ENCODE measurements around the gene LRRC40.
"Not testable (repeated sequence)": the region's sequence is repeated elsewhere in the genome, so short reads cannot be mapped to it uniquely, and the experiment has no call there.

LRRC40 gene

DNA sequence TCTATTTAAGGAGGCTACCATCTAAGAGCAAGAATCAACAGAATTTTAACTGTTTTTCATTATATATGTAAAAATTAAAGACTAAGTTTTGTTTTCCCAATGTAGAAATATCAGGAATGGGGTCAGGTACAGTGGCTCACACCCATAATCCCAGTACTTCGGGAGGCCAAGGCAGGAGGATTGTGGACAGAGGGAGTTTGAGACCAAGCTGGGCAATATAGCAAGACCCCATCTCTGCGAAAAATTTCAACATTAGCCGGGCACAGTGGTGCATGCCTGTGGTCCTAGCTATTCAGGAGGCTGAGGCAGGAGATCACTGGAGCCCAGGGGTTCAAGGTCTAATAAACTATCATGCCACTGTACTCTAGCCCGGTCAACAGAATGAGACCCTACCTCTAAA is 5.3 kb downstream of the LRRC40 start:
- DNase-seq, result no peak

- DNase-seq, result no peak
Measured at GRCh38 chr1:70196333-70196732, 9.0 kb downstream of the LRRC40 start.

DNA sequence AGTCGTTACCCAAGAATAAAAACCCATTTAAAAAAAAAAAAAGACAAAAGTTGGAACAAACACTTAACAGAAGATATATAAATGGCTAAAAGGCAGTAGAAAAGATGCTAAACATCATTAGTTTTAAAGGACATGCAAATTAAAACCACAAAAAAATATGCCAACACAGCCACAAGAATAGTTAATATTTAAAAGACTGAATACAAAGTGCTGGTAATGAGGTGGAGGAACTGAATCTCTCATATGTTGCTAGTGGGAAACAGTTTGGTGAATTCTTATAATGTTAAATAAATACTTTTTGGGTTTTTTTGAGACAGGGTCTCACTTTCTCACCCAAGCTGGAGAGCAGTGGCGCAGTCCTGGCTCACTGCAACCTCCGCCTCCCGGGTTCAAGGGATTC is 10.0 kb downstream of the LRRC40 start:
- no peak for DNase-seq

- no peak for DNase-seq
Measured at GRCh38 chr1:70194601-70195000, 10.8 kb downstream of the LRRC40 start.

DNA sequence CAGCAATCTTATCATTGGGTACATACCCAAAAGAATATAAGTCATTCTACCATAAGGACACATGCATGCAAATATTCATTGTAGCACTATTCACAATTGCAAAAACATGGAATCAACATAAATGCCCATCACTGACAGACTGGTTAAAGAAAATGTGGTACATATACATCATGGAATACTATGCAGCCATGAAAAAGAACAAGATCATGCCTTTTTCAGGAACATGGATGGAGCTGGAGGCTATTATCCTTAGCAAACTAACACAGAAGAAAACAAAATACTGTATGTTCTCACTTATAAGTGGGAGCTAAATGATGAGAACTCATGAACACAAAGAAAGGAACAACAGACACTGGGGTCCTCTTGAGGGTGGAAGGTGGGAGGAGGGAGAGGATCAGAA is 12.9 kb downstream of the LRRC40 start:
- not testable (repeated sequence) for DNase-seq

GRCh38 chr1:70190180-70190579 is 15.2 kb downstream of the LRRC40 start:
- DNase-seq, result no peak

GRCh38 chr1:70188522-70188921 is 16.9 kb downstream of the LRRC40 start:
- DNase-seq, result no peak

- not testable (repeated sequence) for DNase-seq
Measured at GRCh38 chr1:70185181-70185580, 20.2 kb downstream of the LRRC40 start.

- DNase-seq, result no peak
Measured at GRCh38 chr1:70171512-70171911, 33.9 kb downstream of the LRRC40 start.

GRCh38 chr1:70169018-70169839 is 36.1 kb downstream of the LRRC40 start:
- no peak for DNase-seq

DNA sequence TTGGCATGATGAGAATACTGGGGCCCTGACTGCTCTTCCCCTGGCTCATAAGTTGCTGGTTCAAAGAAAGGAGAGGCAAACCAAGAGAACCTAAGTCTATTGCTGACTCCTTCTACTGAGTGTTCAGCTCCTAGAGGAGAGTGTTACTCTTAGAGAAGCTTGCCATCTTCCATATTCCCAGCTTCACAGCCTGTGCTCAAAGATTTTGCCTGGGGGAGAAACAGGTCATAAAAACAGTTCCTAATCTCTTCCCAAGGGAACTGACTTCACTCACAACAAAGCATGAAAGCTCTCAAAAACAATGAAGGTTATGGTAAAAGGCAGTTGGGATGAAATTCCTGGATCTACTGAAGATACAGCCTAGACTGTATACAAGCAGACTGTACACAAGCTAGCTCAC is 37.1 kb downstream of the LRRC40 start:
- no peak for DNase-seq

GRCh38 chr1:70164350-70164749 is 41.0 kb downstream of the LRRC40 start:
- no peak for DNase-seq

GRCh38 chr1:70156529-70157120 is 48.8 kb downstream of the LRRC40 start:
- no peak for DNase-seq

- no peak for DNase-seq
Measured at GRCh38 chr1:70153739-70154138, 51.6 kb downstream of the LRRC40 start.

DNA sequence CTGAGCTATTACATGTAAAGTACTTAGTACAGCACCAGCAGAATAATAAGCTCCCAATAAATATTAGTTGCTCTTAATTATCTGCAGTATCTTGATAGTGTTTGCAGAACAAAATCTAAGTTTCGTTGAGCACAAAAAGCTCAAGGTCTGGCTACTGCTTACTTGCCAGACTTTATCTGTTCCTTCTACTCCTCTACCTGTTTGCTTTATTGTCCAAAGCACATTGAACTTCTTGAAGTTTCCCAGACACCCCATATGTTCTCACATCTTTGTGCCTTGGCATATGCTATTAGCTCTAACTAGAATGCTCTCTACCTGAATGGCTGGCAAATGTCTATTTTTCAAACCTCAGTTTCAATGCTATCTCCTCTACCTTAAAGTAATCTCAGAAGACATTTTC is 54.9 kb downstream of the LRRC40 start:
- no peak for DNase-seq

- DNase-seq, result no peak
Measured at GRCh38 chr1:70146488-70146887, 58.9 kb downstream of the LRRC40 start.

DNA sequence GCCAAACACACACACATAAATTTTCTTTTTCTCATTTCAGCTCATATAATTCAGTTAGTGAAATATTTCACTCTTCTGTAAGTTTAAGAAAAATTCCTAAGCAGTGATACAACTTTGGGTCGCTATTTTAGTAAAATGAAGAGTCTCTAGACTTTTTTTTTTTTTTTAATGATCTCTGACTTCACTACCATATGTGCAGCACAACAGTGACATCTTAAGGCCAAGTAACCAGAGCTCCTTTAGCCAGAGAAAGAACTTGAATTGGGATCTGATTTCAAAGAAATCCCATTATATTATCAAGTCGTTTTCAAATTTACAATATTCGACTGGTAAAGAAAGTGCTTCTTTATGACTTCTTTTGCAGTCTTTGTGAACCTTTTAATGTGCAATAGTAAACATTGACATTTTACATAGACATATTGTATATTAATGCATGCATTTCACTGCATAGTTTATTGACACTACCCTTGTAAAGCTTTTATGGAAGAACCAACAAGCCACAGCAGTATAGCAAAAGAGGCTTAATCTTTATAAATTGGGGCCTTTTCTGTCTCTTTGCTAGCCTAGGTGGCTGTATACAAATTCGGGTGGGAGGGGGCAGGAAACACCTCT is 62.2 kb downstream of the LRRC40 start:
- DNase-seq, result peak; percentile 34

GRCh38 chr1:70142075-70142474 is 63.3 kb downstream of the LRRC40 start:
- DNase-seq, result no peak

- DNase-seq, result no peak
Measured at GRCh38 chr1:70140894-70141293, 64.5 kb downstream of the LRRC40 start.

DNA sequence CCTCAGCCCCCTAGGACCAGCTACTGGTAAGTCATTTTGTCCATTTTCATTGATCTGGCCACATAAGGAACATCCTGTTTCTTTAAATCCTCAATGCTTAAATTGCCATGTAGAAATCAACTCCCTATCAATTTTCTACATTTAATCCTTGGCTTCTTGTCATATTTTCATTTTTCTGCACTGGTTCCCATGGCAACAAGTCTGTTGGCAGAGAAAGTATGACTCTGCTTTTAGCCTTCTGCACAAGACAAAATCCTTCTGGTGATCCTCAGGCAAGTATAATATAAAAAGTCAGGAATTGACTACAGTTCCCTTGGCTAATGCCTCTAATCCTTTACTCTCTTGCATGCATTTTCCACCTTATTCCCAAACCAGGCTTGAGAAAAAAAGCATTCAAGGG is 65.0 kb downstream of the LRRC40 start:
- peak; percentile 40 for DNase-seq

DNA sequence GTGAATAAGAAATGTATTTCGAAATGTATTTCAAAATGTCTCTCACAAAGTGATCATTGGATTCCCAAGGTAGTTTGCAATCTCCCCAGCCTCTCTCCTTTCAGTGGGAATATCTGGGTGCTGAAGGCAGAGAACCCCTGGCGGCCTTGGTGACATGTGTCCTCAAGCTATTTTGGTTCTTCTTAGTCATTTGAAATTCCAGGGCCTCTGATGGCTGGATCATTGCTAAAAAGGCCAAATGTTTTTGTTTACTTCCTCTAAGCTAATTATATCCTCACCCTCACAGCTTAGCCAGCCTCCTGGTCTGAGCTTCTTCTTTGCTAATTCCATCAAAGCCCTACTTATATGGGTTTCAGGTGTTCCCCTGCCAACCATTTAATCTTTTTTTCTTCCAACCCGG is 71.2 kb downstream of the LRRC40 start:
- no peak for DNase-seq

DNA sequence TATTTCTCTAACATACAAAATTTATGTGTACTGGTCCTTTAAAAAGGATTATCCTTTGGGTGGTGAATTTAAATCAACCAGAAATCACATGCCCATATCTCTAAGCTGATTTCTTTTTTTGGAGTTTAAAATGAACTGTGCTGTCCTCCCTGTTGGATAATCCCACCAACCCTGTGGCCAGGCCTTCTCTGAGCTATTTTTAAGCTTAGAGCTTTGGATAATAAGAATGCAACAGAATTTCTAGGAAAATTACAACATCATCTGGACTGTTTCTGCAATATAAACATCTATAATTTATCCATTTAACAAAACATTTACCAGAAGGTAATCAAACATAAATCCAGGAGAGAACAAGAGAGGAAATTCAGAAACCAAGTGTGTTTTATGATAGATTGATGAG is 88.3 kb downstream of the LRRC40 start:
- DNase-seq, result no peak

DNA sequence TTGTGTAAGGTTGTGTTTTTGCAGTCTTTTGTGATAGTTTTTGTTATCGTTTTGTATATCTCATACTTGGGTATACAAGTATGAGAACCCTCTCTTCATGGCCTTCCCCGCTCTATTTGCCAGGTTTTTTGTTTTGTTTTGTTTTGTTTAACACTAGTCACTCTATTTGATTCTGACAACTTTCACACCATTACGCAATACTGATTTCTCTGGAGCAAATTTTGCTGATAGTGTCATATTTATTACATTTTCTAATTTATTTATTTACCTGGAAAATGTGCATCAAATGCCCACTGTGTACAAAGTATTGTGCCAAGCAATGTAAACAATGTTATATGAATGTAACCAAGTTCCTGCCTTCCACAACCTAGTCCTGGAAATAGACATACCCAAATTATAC is 90.1 kb downstream of the LRRC40 start:
- DNase-seq, result no peak

DNA sequence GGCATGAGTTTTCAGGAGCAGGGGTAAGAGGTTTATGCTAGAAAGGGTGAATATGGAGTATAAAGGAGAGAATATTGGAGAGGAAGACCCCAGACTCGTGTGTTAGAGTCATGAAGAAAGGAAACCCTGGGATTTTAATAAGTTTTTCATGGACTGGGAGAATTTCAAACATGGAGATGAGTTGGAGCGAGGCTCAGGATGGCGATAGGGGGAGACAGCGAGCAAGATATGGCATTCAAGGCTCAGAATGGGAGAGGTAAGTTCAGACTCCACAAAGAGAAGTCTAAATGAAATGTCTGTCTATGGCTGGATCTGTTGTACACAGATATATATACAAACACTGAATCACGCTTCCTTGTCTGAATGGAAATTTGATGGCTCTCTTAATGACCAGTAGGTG is 92.5 kb downstream of the LRRC40 start:
- no peak for DNase-seq

Data from amniotic stem cell (primary cell).